CD4-positive, alpha-beta T cell treated with Interferon alpha-2 for 1 hour (primary cell): ENCODE measurements around the gene CHDH.

Source experiments
- DNase-seq, 2 donors: peaks; one replicate each; pipeline ENCODE4 v3.0.0-alpha.2; 2020 to 2022

Gene CHDH

GRCh38 chr3:53850895-53851294 lies 4.7 kb upstream of the CHDH start:
- DNase-seq = no peak

DNA sequence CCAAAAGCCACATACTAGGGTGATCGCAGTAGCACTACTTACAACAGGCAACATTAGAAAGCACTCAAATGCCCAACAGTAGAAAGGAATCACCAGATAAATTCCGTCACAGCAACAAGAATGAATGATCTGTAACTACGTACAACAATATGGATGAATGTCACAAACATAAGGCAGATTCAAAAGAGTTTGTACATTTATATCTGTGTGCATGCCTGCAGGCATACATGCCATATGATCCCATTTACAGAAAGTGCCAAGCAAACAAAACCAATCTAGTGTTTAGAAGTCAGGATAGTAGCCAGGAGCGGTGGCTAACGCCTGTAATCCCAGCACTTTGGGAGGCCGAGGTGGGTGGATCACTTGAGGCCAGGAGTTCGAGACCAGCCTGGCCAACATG lies 3.7 kb upstream of the CHDH start:
- DNase-seq = no peak

- DNase-seq = no peak
Measured at GRCh38 chr3:53846851-53847155, 584 bp upstream of the CHDH start.

- no peak for DNase-seq
Measured at GRCh38 chr3:53845881-53846133, 412 bp downstream of the CHDH start.

DNA sequence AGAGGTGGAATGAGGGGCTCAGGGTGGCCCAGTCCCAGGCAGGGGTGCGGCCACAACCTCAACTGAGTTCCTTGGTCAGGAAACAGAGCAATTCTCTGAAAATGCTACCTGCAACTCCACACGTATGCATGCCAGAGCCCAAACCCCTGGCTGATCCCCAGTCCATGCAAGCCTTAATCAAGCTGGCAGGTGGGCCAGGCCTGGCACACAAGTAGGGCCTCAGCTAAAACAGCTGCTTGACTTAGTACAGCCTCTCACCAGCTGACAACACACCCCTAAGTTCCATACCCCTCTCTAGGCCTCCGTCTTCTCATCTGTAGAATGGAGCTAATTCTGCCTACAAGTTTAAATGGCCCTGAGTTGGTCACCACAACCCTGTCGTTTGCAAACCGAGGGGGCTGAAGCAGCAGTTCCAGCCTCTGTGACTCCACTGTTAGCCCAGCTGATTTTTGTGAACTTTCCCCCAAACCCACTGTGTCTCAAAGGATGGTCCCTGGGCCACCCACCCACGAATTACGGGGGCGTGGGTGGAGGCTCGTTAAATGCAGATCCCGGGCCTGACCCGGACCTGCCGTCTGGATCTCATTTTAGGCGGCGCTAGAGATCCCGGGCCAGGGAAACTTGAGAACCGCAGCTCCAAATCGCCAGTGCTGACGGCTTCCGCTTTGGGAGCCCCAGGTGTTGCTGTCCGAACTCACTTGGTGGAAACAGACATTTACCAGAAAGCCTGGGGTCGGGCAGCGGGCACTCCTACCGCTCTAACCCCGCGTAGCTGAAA lies 927 bp downstream of the CHDH start:
- no peak for DNase-seq

- no peak for DNase-seq
Measured at GRCh38 chr3:53844262-53845102, 1.7 kb downstream of the CHDH start.

- DNase-seq = no peak
Measured at GRCh38 chr3:53843195-53844177, 2.7 kb downstream of the CHDH start.

DNA sequence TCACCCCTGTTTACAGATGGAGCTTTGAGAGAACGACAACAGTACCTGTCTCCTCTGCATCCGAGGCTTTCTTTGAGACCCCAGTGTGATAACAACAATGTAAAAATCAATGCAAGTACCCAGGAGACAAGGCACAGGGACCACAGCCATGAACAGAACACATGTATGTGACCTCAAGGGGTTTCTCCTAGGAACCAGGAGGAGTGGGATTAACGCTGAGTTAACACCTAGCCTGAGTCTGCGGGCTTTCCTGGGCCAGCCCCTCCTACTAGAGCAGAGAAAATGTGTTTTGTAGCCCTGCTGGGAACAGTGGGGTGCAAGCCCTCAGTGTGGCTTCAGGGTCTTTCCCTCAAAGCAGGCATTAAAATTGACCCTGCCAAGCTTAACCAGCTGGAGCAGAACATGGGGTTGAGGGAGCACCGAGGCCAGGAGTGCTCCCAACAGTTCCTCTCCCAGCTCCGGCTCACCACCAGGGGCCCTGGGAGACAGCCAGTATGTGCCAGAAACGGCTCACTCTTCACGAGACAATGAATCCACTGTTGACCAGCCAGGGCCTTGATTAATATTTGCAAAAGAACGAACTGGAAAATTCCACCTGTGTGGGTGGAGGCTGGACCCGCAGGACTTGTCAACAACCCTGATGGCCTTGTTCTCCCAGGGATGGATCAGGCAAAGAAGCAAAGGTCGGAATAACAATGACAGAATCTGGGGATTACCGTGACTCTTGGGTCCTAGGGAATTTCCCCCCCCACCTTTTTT lies 3.6 kb downstream of the CHDH start:
- DNase-seq = no peak

DNA sequence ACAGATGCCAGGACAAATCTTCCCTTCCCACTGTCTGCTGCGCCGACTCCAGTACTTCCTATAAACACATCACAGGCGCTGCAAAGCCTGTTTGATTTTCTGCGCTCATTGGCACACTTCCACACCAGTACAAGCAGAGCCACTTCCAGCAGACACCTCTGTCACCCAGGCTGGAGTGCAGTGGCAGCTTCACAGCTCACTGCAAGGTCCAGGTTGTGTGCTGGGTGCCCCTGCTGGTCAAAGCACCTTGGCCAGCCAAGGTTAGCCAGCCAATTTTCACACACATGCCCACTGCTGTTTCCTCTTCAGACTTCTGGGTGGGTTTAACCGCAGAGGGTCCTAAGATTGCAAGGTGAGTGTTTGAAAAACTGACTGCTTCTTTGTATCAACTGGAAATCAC lies 4.9 kb downstream of the CHDH start:
- DNase-seq = no peak

DNA sequence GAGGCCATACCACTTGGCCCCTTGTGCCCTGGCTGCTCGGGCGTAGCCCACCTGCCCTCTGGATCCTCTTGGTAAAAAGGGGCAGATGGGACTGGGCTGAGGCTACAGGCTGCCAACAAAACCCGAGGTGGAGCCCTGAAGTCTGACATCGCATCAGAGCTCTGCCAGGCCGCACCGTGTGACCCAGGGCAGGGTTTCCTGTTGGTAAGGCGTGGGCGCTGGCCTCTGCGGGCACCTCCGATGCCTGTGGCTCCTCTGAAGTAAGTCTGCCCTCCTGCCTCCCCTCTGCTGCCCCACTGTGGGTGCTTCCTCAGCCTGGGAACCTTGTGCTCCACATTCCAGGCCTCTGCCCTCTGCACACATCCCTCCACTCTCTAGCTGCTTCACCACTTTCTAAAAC lies 8.9 kb downstream of the CHDH start:
- no peak for DNase-seq

DNA sequence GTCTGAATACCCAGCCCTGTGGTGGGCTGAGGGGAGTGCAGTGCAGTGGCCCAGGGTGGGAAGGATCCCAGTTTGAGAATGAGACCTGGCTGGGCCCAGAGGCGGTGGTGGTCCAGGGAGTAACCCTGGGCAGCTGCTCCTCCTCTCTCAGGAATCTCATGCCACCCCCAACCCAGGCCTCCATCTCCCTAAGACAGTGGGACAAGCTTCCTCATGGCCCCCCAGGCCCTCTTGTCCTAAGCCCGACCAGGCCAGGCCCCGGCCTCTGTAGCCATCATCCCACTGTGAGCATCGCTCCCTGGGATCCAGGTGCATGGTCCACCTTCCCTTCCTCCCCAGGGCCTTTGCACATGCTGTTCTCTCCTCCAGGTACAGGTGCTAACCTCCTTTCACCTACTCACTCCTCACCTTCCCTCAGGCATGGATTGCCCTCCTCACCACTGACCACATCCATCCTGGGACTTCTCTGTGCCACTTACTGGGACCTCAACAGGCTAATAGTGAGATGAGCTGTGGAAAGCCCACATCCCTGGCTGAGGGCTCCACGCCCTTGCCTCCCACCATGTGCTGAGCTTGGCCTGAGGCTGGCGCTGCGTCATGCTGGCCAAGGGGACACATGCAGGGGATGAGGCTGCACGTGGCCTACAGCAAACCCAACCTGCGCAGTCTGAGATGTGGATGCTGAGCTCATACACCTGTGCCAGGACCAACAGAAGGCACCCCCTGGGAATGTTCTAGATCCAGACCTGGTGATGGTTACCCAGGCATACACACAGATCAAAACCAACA lies 9.9 kb downstream of the CHDH start:
- DNase-seq = no peak

DNA sequence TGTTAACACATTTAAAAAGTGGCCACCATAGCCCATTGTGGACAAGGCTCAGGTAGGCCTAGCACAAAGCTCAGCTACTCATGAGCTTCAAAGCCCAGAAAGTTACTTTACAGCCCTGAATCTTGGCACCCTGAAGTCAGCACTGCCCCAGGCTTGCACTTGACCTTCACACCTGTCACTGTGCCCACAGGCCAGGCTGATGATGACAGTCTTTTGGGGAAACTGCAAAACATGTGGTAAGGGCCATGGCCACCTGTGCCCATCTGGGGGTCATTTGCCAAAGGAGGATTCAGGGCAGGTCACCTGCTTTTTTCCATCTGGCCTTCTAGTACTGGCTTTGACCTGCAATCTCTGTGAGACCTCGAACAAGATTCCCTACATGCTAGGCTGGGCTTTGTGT lies 11.0 kb downstream of the CHDH start:
- DNase-seq = no peak

DNA sequence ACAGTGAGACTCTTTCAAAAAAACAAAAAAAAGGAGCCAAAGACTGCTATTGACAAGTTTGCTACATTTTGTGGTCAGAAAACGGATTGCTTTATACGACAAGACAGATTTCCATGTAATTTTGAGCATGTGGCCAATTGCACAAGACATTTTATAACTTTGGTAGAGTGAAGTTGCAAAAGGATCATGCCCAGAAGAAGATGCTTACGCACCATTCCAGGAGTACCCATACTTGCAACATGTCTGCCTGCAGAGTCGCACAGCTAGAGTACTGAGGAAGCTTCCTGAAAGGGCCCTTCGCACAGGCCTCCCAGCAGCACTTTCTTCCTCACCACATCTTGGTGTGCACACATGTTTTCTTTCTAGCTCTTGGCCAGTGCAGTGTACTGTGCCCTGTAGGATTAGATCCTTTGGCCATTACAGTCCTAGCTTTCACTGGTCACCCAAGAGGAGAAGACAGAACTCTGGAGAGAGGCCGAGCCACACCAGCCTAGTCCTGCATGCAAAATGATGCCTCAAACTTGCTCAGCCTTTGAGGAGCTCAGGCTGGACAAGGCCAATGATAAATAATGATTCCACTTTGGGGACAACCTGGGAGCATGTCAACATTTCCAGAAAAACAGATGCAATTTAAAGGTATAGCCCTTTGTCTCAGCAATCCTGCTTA lies 11.7 kb downstream of the CHDH start:
- no peak for DNase-seq

GRCh38 chr3:53833700-53834099 lies 12.5 kb downstream of the CHDH start:
- DNase-seq = no peak

GRCh38 chr3:53833053-53833645 lies 13.1 kb downstream of the CHDH start:
- DNase-seq = no peak

GRCh38 chr3:53830944-53831343 lies 15.3 kb downstream of the CHDH start:
- DNase-seq = no peak

GRCh38 chr3:53829605-53830004 lies 16.6 kb downstream of the CHDH start:
- no peak for DNase-seq

- DNase-seq = no peak
Measured at GRCh38 chr3:53828581-53828980, 17.6 kb downstream of the CHDH start.

DNA sequence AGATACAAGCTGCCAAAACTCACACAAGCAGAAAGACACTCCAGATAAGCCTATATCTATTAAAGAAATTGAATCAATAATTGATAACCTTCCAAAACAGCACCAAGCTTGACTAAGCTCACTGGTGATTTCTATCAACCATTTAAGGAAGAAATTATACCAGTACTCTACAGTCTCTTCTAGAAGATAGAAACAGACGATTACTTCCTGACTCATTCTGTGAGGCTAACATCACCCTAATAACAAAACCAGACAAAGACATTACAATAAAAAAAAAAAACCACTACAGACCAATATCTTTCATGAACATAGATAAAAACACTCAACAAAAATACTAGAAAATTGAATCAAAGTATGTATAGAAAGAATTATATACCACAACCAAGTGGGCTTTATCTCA lies 20.2 kb downstream of the CHDH start:
- DNase-seq = no peak

DNA sequence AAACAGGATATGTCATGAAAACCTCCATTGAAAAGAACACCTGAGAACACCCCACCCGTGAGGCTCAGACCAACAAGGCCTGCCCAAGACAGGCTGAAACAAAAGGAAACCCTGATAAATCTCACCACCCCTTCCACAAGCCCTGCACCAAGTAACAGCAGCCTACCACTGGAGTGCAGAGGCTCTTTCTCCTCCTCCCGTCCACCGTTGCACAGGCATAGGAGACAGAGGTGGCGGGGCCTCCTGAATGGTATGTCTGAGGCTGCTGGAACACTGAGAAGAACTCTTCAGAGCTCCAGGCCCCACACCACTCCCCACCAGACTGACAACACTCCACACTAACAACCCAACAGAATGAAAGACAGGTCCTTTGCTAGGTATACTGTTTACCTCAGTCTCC lies 21.4 kb downstream of the CHDH start:
- DNase-seq = no peak
